GM10248 (cell line): ENCODE data around the gene FGF18.

ENCODE experiments used
- CTCF ChIA-PET: fragments of 300-600 bp; sonication (Branson Sonifier 250); formaldehyde crosslinking; extraction: SDS; loops from one replicate; lab custom pipeline; 2021; ENCODE audit warnings: antibody characterized with exemption; lab: Yijun Ruan, JAX
- POLR2A ChIA-PET: fragments of 350-650 bp; sonication (Branson Sonifier 250); formaldehyde crosslinking; extraction: SDS; loops from one replicate; lab custom pipeline; 2020; ENCODE audit warnings: antibody characterized with exemption; lab: Yijun Ruan, JAX
- DNase-seq: peaks from one replicate; pipeline ENCODE4 v3.0.0; 2012; ENCODE audit errors: extremely low spot score
- TF ChIP-seq, protein P1 (sequence below): IDR thresholded peaks from 2 replicates; pipeline ENCODE4 v1.5.1; 2012; ENCODE audit warnings: mild to moderate bottlenecking, low read depth; ENCODE audit errors: extremely low read depth, missing control alignments, control extremely low read depth

Gene FGF18

GRCh38 chr5:171464829-171465228 lies 45.4 kb downstream of the FGF18 start:
- DNase-seq = no peak
- POLR2A ChIA-PET = no interaction called here
- TF ChIP-seq, protein P1, sequence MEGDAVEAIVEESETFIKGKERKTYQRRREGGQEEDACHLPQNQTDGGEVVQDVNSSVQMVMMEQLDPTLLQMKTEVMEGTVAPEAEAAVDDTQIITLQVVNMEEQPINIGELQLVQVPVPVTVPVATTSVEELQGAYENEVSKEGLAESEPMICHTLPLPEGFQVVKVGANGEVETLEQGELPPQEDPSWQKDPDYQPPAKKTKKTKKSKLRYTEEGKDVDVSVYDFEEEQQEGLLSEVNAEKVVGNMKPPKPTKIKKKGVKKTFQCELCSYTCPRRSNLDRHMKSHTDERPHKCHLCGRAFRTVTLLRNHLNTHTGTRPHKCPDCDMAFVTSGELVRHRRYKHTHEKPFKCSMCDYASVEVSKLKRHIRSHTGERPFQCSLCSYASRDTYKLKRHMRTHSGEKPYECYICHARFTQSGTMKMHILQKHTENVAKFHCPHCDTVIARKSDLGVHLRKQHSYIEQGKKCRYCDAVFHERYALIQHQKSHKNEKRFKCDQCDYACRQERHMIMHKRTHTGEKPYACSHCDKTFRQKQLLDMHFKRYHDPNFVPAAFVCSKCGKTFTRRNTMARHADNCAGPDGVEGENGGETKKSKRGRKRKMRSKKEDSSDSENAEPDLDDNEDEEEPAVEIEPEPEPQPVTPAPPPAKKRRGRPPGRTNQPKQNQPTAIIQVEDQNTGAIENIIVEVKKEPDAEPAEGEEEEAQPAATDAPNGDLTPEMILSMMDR = no peak
- CTCF ChIA-PET = no interaction called here

- CTCF ChIA-PET = interaction anchor here (1.7 kb wide), 1 partner anchor 18 kb away, joined by 5 read pairs; no protein-coding TSS in a partner anchor
- POLR2A ChIA-PET = no interaction called here
- no peak for DNase-seq
- TF ChIP-seq, protein P1 = no peak
Measured at GRCh38 chr5:171467107-171467506, 47.7 kb downstream of the FGF18 start.

GRCh38 chr5:171469326-171469725 lies 49.9 kb downstream of the FGF18 start:
- TF ChIP-seq, protein P1 = no peak
- POLR2A ChIA-PET = no interaction called here
- CTCF ChIA-PET = no interaction called here
- no peak for DNase-seq

DNA sequence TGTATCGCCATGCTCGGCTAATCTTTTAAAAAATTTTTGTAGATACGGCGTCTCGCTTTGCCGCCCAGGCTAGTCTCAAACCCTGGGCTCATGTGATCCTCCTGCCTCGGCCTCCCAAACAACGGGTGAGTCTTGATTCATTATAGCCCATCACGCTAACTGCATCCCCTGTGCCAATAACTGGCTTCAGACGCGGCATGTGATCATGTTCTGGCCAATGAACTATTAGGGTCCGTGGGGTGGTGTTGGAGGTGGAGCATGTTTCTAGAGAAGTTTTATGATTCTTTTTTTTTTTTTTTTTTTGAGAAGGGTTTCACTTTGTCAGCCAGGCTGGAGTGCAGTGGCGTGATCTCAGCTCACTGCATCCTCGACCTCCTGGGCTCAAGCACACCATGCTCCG lies 51.0 kb downstream of the FGF18 start:
- DNase-seq = no peak
- POLR2A ChIA-PET = no interaction called here
- TF ChIP-seq, protein P1 = no peak
- CTCF ChIA-PET = interaction anchor here (5.1 kb wide), 1 partner anchor 14 kb away, joined by 40 read pairs; no protein-coding TSS in a partner anchor

- no peak for DNase-seq
- CTCF ChIA-PET = interaction anchor here (5.1 kb wide), 1 partner anchor 10 kb away, joined by 40 read pairs; no protein-coding TSS in a partner anchor
- TF ChIP-seq, protein P1 = no peak
- POLR2A ChIA-PET = no interaction called here
Measured at GRCh38 chr5:171474230-171474813, 54.9 kb downstream of the FGF18 start.

DNA sequence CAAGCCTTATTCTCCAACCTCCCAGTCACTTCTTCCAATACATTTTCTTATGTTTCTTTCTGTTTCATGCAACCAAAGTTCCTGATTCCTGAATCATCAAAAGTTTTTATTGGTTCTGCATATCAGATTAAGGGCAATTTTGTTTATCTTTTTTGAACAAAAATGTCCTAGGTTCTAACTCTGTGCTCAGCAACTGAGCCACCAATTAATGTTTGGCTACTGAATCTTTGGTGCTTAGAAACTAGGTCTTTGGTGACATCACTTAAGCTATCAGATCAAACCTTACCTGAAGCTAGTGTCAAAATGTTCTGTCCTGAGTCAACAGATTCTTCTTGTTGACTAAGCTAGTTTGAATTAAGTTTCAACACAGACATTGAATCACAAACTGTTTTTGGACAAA lies 56.1 kb downstream of the FGF18 start:
- TF ChIP-seq, protein P1 = no peak
- ChIA-PET POLR2A (no interaction called here), CTCF (no interaction called here)
- no peak for DNase-seq
